Lung (tissue), 12 donors: ENCODE results near the gene VPS37D. TPM values are rescaled to one million over a fixed set of nuclear protein-coding genes. Genes with fewer than 3 reads are reported as not detected.
"Not testable (repeated sequence)": the region's sequence is repeated elsewhere in the genome, so short reads cannot be mapped to it uniquely, and the experiment has no call there.

Source experiments
- ATAC-seq: fragments of 200-7000 bp; cut with Tn5 transposase; one replicate; pipeline ENCODE4 v1.9.1; 2020; ENCODE audit warnings: moderate number of reproducible peaks; ENCODE audit not compliant: insufficient read depth, low FRiP score
- DNase-seq, 3 donors: peaks; one replicate each; pipeline ENCODE4 v3.0.0-alpha.2; 2013 to 2017
- H3K27ac ChIP-seq, 2 donors: one replicate each; pipeline ENCODE4 v1.5.1; 2013; ENCODE audit warnings: mild to moderate bottlenecking in 2 of 2, moderate library complexity in 2 of 2, control low read depth in 1 of 2, inconsistent platforms in 1 of 2, low read depth in 1 of 2, low read length in 1 of 2
- H3K27me3 ChIP-seq, 3 donors: one replicate each; pipeline ENCODE4 v1.5.1; 2013; ENCODE audit warnings: low read length in 2 of 3; ENCODE audit not compliant: control insufficient read depth in 3 of 3, insufficient read depth in 3 of 3
- H3K36me3 ChIP-seq, 4 donors: one replicate each; pipeline ENCODE4 v1.5.1; 2013; ENCODE audit warnings: low read length in 4 of 4, mild to moderate bottlenecking in 1 of 4, moderate library complexity in 1 of 4; ENCODE audit not compliant: control insufficient read depth in 4 of 4, insufficient read depth in 4 of 4
- H3K4me1 ChIP-seq, 5 donors: one replicate each; pipeline ENCODE4 v1.5.1; 2013; ENCODE audit warnings: low read length in 5 of 5, mild to moderate bottlenecking in 2 of 5, moderate library complexity in 1 of 5; ENCODE audit not compliant: control insufficient read depth in 5 of 5, insufficient read depth in 5 of 5
- H3K4me3 ChIP-seq: one replicate; pipeline ENCODE4 v1.5.1; 2013; ENCODE audit warnings: mild to moderate bottlenecking, control low read depth, moderate library complexity
- H3K9ac ChIP-seq, 2 donors: one replicate each; pipeline ENCODE4 v1.5.1; 2013; ENCODE audit warnings: low read length in 2 of 2, control low read depth in 1 of 2; ENCODE audit not compliant: insufficient read depth in 1 of 2
- H3K9me3 ChIP-seq, 4 donors: one replicate each; pipeline ENCODE4 v1.5.1; 2013; ENCODE audit warnings: low read length in 3 of 4, mild to moderate bottlenecking in 1 of 4, moderate library complexity in 1 of 4; ENCODE audit not compliant: control insufficient read depth in 4 of 4, insufficient read depth in 3 of 4
- WGBS, 2 donors: extraction: QIAGEN DNeasy Blood & Tissue Kit; methylation state at CpG; one replicate each; pipeline ENCODE4 v1.1.7; 2013; 5-methylcytosine and 5-hydroxymethylcytosine counted together
- polyA plus RNA-seq, 2 donors: library from polyadenylated mRNA; stranded (reverse); fragments of 200-250 nt; gene quantifications; one replicate each; pipeline ENCODE4 v1.2.1, GENCODE V29; 2013
- total RNA-seq, 2 donors: library from RNA; depleted of rRNA in 1 of 2; stranded (reverse); fragments of >200 nt in 1 of 2; gene quantifications; one replicate each; pipeline ENCODE4 v1.2.1, GENCODE V29; 2014 to 2021
- TF ChIP-seq, protein P1 (sequence below): IDR thresholded peaks from 2 replicates; pipeline ENCODE4 v1.5.1; 2012; ENCODE audit warnings: mild to moderate bottlenecking; ENCODE audit errors: control extremely low read depth, extremely low read depth
- donor health status: control.
- donor health status: control.
- donor health status: Bipolar disorder and iron deficiency.
- donor health status: healthy.
- donor health status: DM: yes; HTN: yes; CAD: no.

VPS37D gene
- total and polyA plus RNA-seq, 4 donors = 0.66 to 5.5 (median 1.3) TPM

DNA sequence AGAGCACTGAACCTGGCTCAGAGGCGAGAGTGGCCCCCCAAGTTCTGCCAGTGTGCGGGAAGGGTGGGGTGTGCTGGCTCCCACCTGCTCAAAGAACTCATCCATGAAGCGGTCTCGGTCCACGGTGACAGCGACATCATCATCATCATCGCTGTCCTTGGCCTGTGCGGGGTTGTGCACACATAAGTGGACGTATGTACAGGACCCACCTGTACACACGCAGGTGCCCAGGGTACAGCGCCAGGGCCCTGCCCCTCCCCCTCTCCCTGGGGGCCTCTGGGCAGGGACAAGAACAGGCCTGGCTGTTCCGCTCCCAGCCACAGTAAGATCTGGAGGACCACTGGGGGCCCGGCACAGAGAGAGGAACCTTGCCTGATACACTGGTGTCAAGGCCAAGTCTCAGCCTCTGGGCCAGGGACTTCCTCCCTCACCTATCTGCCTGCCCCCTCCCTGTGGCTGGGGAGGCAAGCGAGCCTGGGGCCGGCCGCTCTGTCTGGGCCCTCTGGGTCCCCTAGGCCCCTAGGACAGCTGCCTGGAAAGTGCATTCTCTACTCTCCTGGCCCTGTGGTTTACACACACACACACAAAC is 41.4 kb downstream of the VPS37D start:
- TF ChIP-seq, protein P1, sequence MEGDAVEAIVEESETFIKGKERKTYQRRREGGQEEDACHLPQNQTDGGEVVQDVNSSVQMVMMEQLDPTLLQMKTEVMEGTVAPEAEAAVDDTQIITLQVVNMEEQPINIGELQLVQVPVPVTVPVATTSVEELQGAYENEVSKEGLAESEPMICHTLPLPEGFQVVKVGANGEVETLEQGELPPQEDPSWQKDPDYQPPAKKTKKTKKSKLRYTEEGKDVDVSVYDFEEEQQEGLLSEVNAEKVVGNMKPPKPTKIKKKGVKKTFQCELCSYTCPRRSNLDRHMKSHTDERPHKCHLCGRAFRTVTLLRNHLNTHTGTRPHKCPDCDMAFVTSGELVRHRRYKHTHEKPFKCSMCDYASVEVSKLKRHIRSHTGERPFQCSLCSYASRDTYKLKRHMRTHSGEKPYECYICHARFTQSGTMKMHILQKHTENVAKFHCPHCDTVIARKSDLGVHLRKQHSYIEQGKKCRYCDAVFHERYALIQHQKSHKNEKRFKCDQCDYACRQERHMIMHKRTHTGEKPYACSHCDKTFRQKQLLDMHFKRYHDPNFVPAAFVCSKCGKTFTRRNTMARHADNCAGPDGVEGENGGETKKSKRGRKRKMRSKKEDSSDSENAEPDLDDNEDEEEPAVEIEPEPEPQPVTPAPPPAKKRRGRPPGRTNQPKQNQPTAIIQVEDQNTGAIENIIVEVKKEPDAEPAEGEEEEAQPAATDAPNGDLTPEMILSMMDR = no peak
- Histone ChIP-seq H3K27ac (no peak overlapping the region), H3K9me3 (no peaks in the 10 kb centered on the region), H3K9ac (no peak overlapping the region), H3K27me3 (no peaks in the 10 kb centered on the region), H3K4me1 (peaks cover 0 to 8% (median 0%) of the 10 kb centered on the region in 5 donors), H3K4me3 (no peak overlapping the region), H3K36me3 (peaks cover 0 to 5% (median 0%) of the 10 kb centered on the region in 4 donors)
- ATAC-seq (no peak), DNase-seq (no peak)
- 91 to 95% methylated on average over 16 of the region's 16 CpGs for WGBS, 2 donors

DNA sequence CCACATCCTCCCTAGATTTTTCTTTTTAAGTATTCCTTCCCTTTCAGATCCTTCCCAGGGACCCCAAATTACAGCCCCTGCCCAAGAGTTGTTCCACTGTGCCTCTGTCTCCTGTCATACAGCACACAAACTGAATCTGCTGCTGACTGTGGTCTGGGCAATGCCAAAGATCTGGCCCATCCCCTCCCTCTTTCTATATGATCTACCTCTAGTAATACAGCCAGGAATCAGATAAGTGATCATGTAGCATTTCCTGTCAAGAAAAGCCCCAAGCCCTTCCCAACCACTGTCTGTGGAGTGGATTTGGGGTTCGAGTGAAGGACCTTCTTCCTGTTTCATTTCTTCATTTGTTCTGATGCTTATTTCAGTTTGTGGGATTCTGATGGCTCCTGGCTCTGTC is 45.1 kb downstream of the VPS37D start:
- Histone ChIP-seq H3K4me3 (no peak overlapping the region), H3K27me3 (no peaks in the 10 kb centered on the region), H3K9ac (no peak overlapping the region), H3K9me3 (no peaks in the 10 kb centered on the region), H3K36me3 (peaks cover 0 to 5% (median 0%) of the 10 kb centered on the region in 4 donors), H3K27ac (no peak overlapping the region), H3K4me1 (peaks cover 0 to 13% (median 7%) of the 10 kb centered on the region in 5 donors)
- ATAC-seq (no peak), DNase-seq (no peak)
- 56 to 81% methylated on average over 1 of the region's 1 CpG for WGBS, 2 donors
- TF ChIP-seq, protein P1 = no peak

DNA sequence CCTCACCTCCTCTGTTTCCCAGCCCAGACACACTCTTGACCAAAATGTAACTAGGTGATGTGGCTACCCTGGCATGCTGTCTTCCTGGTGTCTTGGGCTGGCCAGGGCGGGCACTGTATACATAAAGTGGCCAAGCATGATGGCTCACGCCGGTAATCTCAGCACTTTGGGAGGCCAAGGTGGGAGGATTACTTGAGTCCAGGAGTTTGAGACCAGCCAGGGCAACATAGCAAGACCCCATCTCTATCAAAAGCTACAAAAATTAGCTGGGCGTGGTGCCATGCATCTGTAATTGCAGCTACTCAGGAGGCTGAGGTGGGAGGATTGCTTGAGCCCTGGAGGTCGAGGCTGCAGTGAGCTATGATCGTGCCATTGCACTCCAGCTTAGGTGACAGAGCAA is 45.7 kb downstream of the VPS37D start:
- not testable (repeated sequence) for H3K27ac ChIP-seq, ATAC-seq, DNase-seq, H3K36me3 ChIP-seq, H3K9ac ChIP-seq, H3K27me3 ChIP-seq, H3K4me3 ChIP-seq, H3K9me3 ChIP-seq
- WGBS, 2 donors = 93 to 98% methylated on average over 6 of the region's 6 CpGs
- H3K4me1 ChIP-seq = peaks cover 0 to 14% (median 8%) of the 10 kb centered on the region in 5 donors

DNA sequence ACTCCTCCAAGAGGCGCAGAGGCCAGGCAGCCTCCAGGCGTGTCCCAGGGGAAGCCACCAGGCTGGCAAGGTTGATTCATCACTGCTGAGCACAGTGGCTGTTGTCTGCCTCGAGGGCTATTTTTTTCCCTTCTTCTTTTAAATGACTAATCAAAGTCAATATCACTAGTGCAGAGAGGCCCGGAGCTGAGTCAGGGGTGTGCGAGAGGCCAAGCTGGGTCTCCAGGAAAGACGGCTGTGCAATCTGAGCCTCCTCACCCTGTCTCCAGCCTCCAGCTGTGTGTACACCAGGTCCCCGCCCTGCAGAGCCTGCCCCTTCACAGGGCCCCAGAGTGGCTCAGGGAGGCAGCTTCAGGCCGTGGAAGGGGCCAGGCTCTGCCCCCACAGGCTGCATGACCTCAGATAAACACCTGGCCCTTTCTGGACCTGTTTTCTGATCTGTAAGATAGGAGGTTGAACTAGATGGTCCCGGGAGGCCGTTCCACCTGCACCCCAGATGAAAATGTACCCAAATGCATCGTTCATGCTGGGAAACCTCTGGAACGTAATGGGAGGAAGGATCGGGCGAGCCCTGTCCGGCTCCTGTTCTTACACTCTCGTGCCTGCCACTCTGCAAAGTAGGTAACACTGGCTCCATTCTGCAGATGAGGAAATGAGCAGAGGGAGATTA is 48.2 kb downstream of the VPS37D start:
- no peak overlapping the region for H3K27ac ChIP-seq
- 45 to 66% methylated on average over 16 of the region's 16 CpGs for WGBS, 2 donors
- H3K27me3 ChIP-seq = no peaks in the 10 kb centered on the region

More for the DNA sequence above, 48.2 kb downstream of the VPS37D start:
- peak; percentile 25 to 43 (median 42) for DNase-seq
- H3K4me3 ChIP-seq = no peak overlapping the region
- H3K36me3 ChIP-seq = no peaks in the 10 kb centered on the region
- H3K9me3 ChIP-seq = no peaks in the 10 kb centered on the region
- H3K4me1 ChIP-seq = peaks cover 0 to 20% (median 13%) of the 10 kb centered on the region in 5 donors
- ATAC-seq = no peak
- no peak overlapping the region for H3K9ac ChIP-seq
- TF ChIP-seq, protein P1 = no peak
